H4 (cell line): Measurements from ENCODE around the gene GCM1. TPM values are rescaled to one million over a fixed set of nuclear protein-coding genes. Genes with fewer than 3 reads are reported as not detected.
A peak's percentile ranks its signal among the peaks of the same experiment; 100 is the strongest.

Source experiments
- DNase-seq: peaks from one replicate; pipeline ENCODE4 v3.0.0-alpha.2; 2015; ENCODE audit warnings: low spot score
- total RNA-seq: library from RNA; depleted of rRNA; stranded (reverse); fragments of >200 nt; shearing (Covaris generic); gene quantifications from 2 replicates; pipeline ENCODE4 v1.2.3, GENCODE V29; 2014

GCM1 gene
- total RNA-seq, 1 experiment from 2014 or later = not detected

DNA sequence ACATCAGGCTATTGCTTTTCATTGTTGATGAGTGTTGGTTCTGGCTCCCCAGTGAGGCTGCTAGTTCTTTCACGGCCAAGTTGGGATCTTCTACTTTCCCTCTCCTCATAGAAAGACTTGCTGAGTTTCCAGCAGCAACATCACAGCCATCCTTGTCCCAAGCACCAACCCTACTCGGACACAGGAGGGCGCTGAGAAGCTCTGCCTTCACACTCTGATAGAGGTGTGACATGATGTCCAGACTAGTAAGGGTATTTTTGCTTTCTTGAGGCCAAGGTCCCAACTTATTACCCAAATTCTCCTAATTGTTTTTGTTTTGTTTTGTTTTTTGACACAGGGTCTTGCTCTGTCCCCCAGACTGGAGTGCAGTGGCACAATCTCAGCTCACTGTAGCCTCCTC lies 3.0 kb upstream of the GCM1 start:
- peak; percentile 38 for DNase-seq

DNA sequence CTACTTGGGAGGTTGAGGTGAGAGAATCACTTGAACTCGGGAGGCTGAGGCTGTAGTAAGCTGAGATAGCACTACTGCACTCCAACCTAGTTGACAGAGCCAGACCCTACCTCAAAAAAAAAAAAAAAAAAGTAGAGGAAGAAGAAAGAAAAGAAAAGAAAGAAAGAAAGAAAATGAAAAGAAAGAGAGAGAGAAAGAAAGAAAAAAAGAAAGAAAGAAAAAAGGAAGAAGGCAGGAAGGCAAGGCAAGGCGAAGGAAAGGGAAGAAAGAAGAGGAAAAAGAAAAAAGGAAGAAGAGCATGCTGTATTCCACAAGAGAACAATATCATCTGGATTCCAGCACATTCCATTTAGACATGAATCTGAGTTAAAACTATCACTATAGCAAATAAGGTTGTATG lies 3.8 kb downstream of the GCM1 start:
- no peak for DNase-seq

DNA sequence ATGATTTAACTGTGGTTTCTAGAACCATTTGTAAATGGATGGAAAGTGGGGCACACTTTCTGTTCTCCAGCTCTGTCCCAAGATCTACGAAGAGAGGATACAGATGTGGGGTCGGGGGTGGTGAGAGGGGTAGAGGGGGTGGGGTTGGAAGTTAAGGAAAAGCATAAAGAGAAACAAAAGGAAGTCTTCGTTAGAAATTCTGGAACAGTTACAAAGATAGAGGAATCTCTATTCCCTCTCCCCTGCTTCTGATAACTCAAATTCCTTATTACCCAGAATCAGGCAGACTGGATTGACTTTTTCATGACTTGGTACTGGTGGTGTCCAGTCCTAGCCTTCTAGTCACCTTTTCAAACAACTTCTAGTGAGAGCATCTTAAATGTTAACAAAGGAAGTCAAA lies 4.9 kb downstream of the GCM1 start:
- no peak for DNase-seq

DNA sequence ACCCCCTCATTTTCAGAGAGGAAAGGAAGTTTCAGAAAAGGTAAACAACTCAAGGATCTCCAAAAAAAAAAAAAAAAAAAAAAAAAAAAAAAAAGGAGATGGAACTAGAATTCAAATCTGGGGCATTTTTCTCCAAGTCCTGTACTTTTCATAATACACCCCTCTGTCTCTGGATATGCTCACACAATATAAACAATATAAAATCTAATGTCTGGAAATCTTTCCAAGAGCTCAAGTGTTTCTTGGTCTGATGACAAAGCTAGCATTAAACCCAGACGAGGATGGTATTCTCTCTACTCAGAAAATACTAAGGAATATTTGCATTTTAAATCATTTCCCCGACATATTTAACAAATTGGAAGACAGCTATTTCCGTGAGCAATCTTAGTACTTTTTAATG lies 5.8 kb downstream of the GCM1 start:
- no peak for DNase-seq

DNA sequence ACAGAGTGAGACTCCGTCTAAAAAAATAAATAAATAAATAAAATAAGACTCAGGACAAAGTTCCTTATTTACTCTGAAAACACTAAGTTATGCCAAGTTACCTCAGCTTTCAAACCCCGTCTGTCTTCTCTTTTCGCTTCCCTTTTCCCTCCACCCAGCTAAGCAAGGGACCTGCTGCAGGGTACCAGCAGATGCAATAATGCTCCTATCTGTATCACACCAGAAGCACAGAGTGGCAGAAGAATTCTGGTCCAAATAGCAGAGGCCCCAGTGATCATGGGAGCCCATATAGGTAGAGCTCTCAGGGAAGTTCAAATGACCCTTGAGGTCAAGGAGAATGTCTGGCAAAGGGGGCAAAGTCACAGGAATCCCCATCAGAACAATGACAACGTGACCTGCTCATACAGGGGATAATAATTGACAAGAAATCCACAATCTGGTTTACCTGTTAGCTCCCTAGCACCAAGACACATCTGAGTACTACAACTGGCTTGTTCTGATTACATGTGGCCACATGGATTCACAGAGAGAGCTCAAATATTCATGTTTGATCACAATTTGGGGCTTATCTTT lies 8.7 kb downstream of the GCM1 start:
- no peak for DNase-seq

DNA sequence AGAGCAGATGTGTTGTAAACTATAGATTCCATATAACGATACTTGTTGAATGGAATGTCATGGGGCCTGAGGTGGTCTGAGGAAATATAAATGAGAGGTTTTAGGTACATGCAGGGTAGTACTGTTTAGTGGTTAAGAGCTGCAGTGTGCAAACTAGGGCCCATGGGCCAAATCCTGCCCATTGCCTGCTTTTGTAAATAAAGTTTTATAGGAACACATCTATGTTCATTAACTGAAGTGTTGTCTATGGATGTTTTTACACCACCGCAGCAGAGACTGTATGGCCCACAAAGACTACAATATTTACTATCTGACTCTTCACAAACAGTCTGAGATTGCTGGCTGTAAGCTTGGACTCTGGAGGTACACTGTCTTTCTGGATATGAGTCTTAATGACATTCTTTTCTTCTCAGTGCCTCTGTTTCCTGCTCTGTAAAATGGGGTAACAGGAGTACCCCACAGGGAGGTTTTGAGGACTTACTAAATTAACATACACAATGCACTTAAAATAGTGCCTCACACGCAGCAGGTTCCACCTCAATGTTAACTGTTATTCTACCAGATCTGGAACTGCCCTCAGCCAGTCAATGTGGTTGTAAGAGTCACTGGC lies 12.5 kb downstream of the GCM1 start:
- no peak for DNase-seq

DNA sequence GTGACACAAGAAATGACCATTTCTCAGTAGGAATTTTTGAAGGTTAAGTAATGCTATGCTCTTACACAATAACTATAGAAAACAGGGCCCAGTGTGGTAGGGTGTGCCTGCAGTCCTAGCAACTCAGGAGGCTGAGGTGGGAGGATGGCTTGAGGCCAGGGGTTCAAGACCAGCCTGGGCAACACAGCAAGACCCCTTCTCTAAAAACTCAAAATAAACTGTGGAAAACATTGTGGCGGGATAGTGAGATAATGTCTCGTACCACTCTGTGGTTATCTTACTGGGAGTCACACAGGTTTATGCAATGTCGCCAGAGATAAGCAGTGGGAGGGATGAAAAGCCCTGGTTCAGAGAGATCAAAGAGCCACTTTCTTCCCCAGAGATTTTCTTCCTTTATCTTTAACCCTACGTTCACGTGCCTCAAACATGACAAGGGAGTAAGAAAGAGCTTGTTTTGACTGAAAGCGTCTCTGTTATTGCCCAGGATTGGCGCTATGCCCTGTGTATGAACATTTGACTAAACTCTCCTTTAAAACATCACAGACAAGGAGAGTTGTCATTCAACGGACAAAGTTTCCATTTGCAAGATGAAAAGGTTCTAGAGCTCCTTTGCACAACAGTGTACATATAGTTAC lies 13.9 kb downstream of the GCM1 start:
- DNase-seq = no peak

DNA sequence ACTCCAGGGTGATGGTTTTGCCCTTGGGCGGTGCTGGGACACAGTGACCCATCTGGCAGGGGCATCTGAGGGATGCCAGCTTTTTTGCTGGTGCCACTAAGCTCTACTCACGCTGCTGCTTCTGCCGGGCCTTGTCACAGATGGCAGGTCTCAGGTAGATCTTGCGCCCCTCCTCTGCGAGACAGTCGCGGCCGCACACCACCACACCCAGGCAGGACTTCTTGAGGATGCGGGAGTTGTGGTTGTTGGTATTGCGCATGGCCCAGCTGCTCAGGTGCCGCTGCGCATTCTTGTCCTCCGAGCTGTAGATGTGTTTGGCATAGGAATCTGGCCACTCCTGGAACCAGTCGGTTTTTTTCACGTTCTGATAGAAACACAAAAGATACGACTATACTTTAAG lies 14.7 kb downstream of the GCM1 start:
- DNase-seq = no peak

DNA sequence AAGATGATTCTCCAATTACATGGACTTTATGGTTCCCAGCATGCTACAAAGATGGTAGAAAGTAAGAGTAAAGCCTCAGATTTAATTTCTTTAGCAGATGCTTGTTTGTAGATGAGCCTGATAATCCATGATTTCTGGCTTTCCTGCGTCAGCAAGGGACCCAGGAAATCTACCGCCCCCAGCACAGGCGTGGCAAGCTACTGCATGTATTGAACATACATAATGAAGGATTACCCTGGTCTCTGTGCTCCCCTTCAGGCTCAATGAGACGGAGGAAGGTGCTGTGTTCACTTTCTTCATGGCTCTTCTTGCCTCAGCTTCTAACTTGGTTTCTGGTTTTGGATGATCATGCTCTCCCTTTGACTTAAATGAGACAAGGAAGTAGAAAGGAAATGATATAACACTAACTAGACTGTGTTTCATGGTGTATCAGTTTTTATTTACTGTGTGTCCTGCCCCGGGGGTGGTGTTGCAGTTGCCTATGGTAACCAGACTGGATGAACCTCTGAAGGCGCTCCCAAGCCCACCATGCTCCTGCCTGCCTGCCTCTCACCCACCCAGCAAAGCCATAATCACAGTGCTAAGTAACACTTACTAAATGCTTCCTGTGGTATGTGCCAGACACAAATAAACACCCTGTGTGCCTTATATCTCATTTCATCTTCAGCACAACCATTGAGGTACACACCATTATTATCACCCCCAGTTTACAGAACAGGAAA lies 17.9 kb downstream of the GCM1 start:
- DNase-seq = no peak

DNA sequence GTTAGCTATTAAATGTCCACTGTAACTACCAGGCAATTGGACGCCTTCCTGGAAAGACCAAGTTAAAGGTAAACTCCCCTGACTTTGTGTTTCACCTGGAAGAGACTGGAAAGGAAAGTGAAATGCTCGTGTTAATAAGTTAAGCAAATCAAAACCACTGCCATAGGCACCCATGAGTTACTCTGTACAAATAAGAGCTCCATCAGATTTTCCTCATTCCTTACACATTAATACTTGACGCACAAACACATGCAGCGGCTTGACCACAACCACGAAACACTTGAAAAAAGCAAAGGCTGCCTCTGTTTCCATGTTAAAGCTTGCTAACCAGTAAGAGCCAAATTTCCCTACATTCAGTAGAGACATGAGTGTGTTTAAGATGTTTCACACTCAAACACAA lies 19.8 kb downstream of the GCM1 start:
- no peak for DNase-seq

DNA sequence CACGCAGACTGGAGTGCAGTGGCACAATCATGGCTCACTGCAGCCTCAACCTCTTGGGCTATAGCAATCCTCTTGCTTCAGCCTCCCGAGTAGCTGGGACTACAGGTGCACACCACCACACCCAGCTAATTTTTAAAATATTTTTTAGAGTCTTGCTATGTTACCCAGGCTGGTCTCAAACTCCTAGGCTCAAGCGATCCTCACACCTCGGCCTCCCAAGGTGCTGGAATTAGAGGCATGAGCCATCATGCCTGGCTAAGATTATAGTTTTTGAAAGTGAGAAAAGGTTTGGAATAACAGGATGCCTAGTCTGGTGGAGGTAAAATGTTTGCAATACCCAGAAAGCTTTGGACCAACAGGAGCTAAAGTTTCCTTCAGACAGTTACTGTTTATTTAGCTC lies 23.4 kb downstream of the GCM1 start:
- no peak for DNase-seq

DNA sequence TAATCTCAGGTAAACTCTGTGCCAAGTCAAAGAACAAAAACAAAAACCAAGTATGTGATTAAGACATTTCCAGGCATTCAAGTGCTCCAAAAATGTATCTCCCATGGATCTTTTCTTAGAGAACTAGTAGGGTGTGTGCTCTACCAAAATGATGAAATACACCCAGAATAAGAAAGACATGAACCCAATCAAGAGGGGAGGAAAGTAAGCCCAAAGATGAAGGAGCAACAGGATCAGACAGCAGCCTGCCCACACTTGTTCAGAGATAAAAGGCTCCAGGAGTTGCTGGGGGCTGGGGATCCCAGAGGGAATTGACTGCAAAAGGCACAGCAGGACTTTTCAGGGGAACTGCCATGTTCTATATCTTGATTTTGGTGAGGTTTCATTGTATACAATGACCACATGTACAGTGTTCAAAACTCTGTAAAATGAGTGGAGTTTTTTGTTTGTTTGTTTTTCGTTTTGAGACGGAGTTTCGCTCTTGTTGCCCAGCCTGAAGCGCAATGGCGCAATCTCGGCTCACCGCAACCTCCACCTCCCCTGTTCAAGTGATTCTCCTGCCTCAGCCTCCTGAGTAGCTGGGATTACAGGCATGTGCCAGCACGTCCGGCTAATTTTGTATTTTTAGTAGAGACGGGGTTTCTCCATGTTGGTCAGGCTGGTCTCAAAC lies 24.4 kb downstream of the GCM1 start:
- DNase-seq = no peak

DNA sequence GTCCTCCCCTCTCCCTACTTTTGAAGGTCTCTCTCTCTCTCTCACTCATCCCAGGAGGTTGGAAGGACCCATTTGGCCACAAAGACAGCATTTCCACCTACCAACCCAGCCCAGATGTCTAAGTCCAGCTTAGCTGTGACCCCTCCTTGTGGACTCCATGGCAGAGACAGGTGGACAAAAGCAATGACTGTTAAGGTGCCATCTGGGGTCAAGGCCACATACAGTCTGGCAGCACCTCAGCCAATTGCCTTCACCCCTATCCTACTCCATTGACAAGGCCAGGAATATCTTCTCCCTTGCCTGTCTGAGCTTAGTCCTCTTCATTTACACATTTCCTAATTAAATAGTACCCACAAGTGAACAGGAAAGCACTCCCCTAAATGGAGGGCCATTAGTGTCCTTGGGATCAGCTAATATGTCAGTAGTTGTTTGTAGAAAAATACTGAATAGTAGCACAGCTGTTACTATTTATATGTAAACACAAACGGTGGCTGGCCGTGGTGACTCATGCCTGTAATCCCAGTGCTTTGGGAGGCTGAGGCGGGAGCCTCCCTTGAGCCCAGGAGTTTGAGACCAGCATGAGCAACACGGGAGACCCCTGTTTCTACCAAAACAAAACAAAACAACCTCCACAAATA lies 28.8 kb downstream of the GCM1 start:
- DNase-seq = peak; percentile 78

DNA sequence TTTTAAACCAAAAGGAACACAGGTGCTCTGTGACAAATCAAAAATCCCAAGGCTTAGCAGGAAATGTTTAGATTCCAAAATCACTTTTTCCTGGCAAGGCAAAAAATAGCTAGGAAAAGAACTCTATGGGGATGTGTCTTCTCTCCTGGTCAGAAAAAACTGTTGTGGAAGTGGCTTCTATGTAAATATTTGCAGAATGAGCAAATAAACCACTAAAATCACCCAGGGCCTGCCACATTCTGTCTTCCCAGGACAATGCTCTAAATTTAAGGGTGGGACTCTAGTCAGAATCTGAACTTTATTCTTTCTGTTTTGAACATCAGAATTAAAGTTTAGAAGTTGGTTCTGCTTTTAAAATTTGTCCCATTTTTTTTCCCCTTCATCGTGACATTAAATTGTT lies 29.3 kb downstream of the GCM1 start:
- DNase-seq = peak; percentile 30

DNA sequence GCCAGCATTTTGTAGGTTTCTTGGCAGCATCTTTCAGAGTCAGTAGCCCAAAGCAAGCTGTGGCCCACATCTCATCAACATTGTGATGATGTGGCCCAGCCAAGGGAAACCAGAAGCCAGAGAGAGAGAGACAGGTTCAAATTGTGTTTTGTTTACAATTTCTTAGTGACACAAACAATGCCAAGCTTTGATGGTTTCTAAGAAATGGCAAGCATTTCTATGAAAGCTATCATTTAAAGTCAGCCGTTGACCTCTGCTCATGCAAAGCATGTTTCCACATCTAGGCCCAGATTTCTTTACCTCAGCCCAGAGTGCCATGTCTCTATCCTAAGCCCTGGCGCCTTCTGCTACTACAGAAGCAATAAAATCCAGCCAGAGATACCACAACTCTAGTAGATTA lies 32.9 kb downstream of the GCM1 start:
- DNase-seq = no peak

DNA sequence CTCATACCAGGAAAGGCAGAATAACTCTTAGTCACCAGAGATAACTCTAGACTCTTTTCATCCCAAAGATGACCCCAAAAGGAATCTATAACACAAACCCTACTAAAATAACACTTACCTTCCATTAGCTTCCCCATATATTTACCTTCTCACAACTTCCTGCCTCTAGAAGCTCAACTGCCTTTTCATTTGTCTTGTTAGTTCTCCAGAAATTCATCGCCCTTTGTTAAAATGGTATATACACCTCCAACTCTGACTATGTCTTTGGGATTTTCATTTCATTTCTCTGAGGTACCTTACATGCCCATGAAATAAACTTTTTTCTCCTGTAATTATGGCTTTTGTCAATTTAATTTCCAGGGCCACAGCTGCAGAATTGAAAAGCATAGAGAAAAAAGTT lies 33.5 kb downstream of the GCM1 start:
- DNase-seq = no peak

DNA sequence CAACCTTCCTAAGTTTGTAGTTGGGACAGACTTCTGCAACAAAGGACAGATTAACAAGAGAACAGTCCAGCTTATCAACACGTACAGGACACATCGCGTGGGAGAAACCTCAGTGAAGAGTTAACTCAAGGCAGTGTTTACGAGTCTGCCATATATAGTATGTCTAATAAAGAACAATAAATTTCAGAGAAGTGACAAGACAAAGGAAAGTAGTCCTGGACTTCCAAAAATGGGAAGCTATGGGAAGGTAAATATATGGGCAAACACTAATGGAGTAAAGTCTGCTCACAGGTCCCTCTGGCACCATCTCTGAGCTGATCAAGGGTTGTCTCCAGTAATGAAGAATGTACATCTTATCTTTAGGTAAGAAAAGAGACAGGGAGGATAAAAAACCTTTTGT lies 34.9 kb downstream of the GCM1 start:
- no peak for DNase-seq

DNA sequence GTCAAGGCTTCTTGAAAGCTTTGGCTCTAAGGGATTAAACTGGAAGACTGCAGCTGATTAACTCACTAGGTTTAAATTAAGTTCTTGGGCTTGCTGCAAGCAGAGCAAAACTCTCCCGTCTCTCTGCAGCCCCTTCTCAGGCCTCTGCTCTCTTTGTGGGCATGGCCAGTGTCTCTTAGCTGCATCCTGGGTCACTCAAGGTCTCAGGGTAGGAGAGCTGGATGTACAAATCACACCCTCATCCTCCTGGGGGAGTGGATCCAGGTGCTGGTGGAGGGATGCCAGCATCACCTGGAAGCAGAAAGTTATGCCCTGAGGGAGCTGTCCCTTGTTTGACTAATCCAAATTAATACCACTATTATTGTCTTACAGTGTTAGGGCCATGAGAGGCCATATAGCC lies 35.8 kb downstream of the GCM1 start:
- DNase-seq = no peak

DNA sequence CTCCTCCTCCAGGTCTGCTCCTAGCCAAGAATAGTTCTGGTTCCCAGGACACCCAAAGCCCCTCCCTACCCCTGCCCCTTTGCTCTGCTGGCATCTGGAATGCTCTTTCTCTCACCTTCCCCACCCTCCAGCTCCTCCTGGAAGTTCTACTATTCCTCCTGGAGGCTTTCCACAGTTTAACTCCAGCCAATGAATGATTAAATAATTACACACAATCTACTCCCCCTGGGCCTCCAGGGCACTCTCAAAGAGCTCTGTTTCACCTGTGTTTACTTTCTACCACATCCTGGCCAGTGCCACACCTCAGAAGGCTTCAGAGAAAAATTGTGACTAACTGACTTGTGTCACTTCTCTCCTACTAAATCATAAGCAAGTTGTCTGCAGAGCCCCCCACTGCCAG lies 36.2 kb downstream of the GCM1 start:
- DNase-seq = peak; percentile 34

DNA sequence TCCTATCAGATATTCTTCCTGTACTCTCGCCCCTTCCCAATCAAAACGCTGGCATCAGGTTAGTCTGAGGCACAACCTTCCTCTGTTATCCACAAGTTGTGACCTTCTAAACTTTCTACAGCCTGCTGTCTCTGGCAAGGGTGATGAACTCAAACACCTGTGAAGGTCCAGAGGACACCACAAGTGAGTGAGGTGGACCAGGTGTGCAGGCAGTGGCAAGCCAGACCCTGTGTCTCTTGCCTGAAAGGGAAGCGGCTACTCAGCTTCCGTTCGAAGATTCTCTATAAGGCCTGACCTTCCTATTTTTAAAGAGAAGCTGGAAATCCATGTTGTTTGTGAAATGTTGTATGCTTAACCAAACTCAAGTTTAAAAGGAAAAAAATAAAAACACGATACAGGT lies 36.8 kb downstream of the GCM1 start:
- DNase-seq = no peak

DNA sequence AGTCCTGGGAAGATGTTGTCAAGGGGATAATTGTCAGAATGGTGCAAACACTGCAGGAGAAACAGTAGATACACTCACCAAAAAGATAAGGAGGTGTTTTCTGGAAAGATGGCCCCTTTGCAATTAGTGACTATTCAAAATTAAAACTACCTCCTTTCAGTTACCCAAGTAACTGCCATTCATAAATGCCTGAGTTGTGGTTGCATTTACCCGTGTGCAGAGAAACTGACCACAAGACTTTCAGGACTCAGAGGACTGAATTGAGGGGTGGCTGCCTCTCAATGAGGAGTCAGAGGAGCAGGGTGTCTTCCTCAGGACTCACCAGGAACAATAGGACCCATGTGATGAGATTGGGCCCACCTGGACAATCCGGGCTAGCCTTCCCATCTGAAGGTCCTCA lies 39.0 kb downstream of the GCM1 start:
- no peak for DNase-seq

DNA sequence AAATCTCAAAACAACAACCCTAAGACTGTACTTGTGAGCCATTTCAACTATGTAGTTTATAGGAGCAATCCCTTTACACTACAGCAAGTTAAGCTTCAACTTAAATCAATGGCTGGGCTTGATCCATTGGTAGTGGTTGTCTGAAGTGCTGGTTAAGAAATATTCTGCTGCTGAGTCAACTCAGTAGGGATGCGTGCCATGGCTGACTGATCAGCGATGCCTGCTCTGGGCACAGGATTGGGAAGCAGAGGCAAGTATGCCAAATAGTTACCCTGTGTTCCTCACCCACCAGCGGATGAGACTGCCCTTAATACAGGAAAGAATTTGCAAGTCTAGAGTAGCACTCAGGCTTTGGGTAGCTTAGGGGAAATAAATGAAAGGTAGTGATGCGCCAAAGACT lies 41.5 kb downstream of the GCM1 start:
- no peak for DNase-seq
